T-helper 1 cell treated with Interleukin-12 subunit alpha and Interleukin-12 subunit beta and Interleukin-4 antibody, amounts not matched to agents 30 μg/mL and 1 μg/mL, for 36 hours (primary cell): ENCODE data around the gene PNLIPRP1.

Source experiments
- H3K27ac Mint-ChIP-seq: one replicate; pipeline ENCODE4 v1.8.0; 2021; ENCODE audit warnings: mild to moderate bottlenecking, mixed read lengths
- H3K27me3 Mint-ChIP-seq: one replicate; pipeline ENCODE4 v1.8.0; 2021; ENCODE audit warnings: low read depth, mixed read lengths
- H3K36me3 Mint-ChIP-seq: one replicate; pipeline ENCODE4 v1.8.0; 2021; ENCODE audit warnings: low read depth, mixed read lengths
- H3K4me1 Mint-ChIP-seq: one replicate; pipeline ENCODE4 v1.8.0; 2021; ENCODE audit warnings: low read depth, mixed read lengths
- H3K4me3 Mint-ChIP-seq: one replicate; pipeline ENCODE4 v1.8.0; 2021; ENCODE audit warnings: mild to moderate bottlenecking, moderate library complexity, mixed read lengths
- H3K9me3 Mint-ChIP-seq: one replicate; pipeline ENCODE4 v1.8.0; 2021; ENCODE audit warnings: mixed read lengths

Gene PNLIPRP1

GRCh38 chr10:116612107-116612769, 21.5 kb downstream of the PNLIPRP1 start:
- Mint-ChIP-seq H3K4me1 (no peaks in the 10 kb centered on the region), H3K27me3 (no peaks in the 10 kb centered on the region), H3K36me3 (no peaks in the 10 kb centered on the region), H3K9me3 (no peaks in the 10 kb centered on the region), H3K27ac (no peak overlapping the region), H3K4me3 (no peak overlapping the region)

GRCh38 chr10:116613471-116613870, 22.7 kb downstream of the PNLIPRP1 start:
- Mint-ChIP-seq H3K36me3 (no peaks in the 10 kb centered on the region), H3K9me3 (no peaks in the 10 kb centered on the region), H3K4me1 (no peaks in the 10 kb centered on the region), H3K4me3 (no peak overlapping the region), H3K27ac (no peak overlapping the region), H3K27me3 (no peaks in the 10 kb centered on the region)

- Mint-ChIP-seq H3K27me3 (no peaks in the 10 kb centered on the region), H3K4me1 (no peaks in the 10 kb centered on the region), H3K36me3 (no peaks in the 10 kb centered on the region), H3K4me3 (no peak overlapping the region), H3K9me3 (no peaks in the 10 kb centered on the region), H3K27ac (no peak overlapping the region)
Measured at GRCh38 chr10:116614796-116615195, 24.0 kb downstream of the PNLIPRP1 start.

GRCh38 chr10:116615199-116615776, 24.5 kb downstream of the PNLIPRP1 start:
- Mint-ChIP-seq H3K27ac (no peak overlapping the region), H3K36me3 (no peaks in the 10 kb centered on the region), H3K27me3 (no peaks in the 10 kb centered on the region), H3K9me3 (no peaks in the 10 kb centered on the region), H3K4me3 (no peak overlapping the region), H3K4me1 (no peaks in the 10 kb centered on the region)

- no peak within 1 kb of the TSS for H3K4me3 Mint-ChIP-seq
Measured at GRCh38 chr10:116620423-116621400, 30.0 kb downstream of the PNLIPRP1 start, which contains the start of gene PNLIPRP2. Gene PNLIPRP2, plus strand, starts transcription at chr10:116620953.

GRCh38 chr10:116621476-116621875, 30.7 kb downstream of the PNLIPRP1 start:
- H3K27me3 Mint-ChIP-seq = no peaks in the 10 kb centered on the region

More at GRCh38 chr10:116620423-116621400, 30.0 kb downstream of the PNLIPRP1 start, which contains the start of gene PNLIPRP2:
- H3K27ac Mint-ChIP-seq = no peak within 1 kb of the TSS
- no peaks in the 10 kb centered on the region for H3K27me3 Mint-ChIP-seq
- H3K4me1 Mint-ChIP-seq = no peaks in the 10 kb centered on the region
- H3K9me3 Mint-ChIP-seq = no peaks in the 10 kb centered on the region
- no peaks in the 10 kb centered on the region for H3K36me3 Mint-ChIP-seq

GRCh38 chr10:116621934-116622655, 31.3 kb downstream of the PNLIPRP1 start:
- Mint-ChIP-seq H3K27ac (no peak overlapping the region), H3K27me3 (no peaks in the 10 kb centered on the region), H3K4me3 (no peak overlapping the region), H3K4me1 (no peaks in the 10 kb centered on the region), H3K9me3 (no peaks in the 10 kb centered on the region), H3K36me3 (no peaks in the 10 kb centered on the region)

More at GRCh38 chr10:116621476-116621875, 30.7 kb downstream of the PNLIPRP1 start:
- no peaks in the 10 kb centered on the region for H3K36me3 Mint-ChIP-seq
- H3K27ac Mint-ChIP-seq = no peak overlapping the region
- no peaks in the 10 kb centered on the region for H3K9me3 Mint-ChIP-seq
- H3K4me3 Mint-ChIP-seq = no peak overlapping the region
- H3K4me1 Mint-ChIP-seq = no peaks in the 10 kb centered on the region

GRCh38 chr10:116625845-116626244, 35.1 kb downstream of the PNLIPRP1 start:
- Mint-ChIP-seq H3K4me3 (no peak overlapping the region), H3K27me3 (no peaks in the 10 kb centered on the region), H3K36me3 (no peaks in the 10 kb centered on the region), H3K27ac (no peak overlapping the region), H3K9me3 (no peaks in the 10 kb centered on the region), H3K4me1 (no peaks in the 10 kb centered on the region)

GRCh38 chr10:116626815-116627214, 36.1 kb downstream of the PNLIPRP1 start:
- H3K27ac Mint-ChIP-seq = no peak overlapping the region
- no peak overlapping the region for H3K4me3 Mint-ChIP-seq
- H3K9me3 Mint-ChIP-seq = no peaks in the 10 kb centered on the region
- no peaks in the 10 kb centered on the region for H3K36me3 Mint-ChIP-seq
- no peaks in the 10 kb centered on the region for H3K4me1 Mint-ChIP-seq
- no peaks in the 10 kb centered on the region for H3K27me3 Mint-ChIP-seq

GRCh38 chr10:116627386-116627933, 36.7 kb downstream of the PNLIPRP1 start:
- H3K9me3 Mint-ChIP-seq = no peaks in the 10 kb centered on the region
- no peak overlapping the region for H3K4me3 Mint-ChIP-seq
- no peak overlapping the region for H3K27ac Mint-ChIP-seq
- no peaks in the 10 kb centered on the region for H3K36me3 Mint-ChIP-seq
- no peaks in the 10 kb centered on the region for H3K4me1 Mint-ChIP-seq
- no peaks in the 10 kb centered on the region for H3K27me3 Mint-ChIP-seq

GRCh38 chr10:116629340-116629739, 38.6 kb downstream of the PNLIPRP1 start:
- H3K9me3 Mint-ChIP-seq = no peaks in the 10 kb centered on the region
- no peaks in the 10 kb centered on the region for H3K4me1 Mint-ChIP-seq
- no peaks in the 10 kb centered on the region for H3K36me3 Mint-ChIP-seq
- H3K27me3 Mint-ChIP-seq = no peaks in the 10 kb centered on the region
- H3K27ac Mint-ChIP-seq = no peak overlapping the region
- no peak overlapping the region for H3K4me3 Mint-ChIP-seq

GRCh38 chr10:116630020-116630419, 39.3 kb downstream of the PNLIPRP1 start:
- Mint-ChIP-seq H3K9me3 (no peaks in the 10 kb centered on the region), H3K36me3 (no peaks in the 10 kb centered on the region), H3K4me3 (no peak overlapping the region), H3K4me1 (no peaks in the 10 kb centered on the region), H3K27ac (no peak overlapping the region), H3K27me3 (no peaks in the 10 kb centered on the region)

- H3K4me3 Mint-ChIP-seq = no peak overlapping the region
- H3K9me3 Mint-ChIP-seq = no peaks in the 10 kb centered on the region
- H3K36me3 Mint-ChIP-seq = no peaks in the 10 kb centered on the region
Measured at GRCh38 chr10:116631871-116632295, 41.1 kb downstream of the PNLIPRP1 start.

More at GRCh38 chr10:116631871-116632295, 41.1 kb downstream of the PNLIPRP1 start:
- no peaks in the 10 kb centered on the region for H3K4me1 Mint-ChIP-seq
- no peak overlapping the region for H3K27ac Mint-ChIP-seq
- no peaks in the 10 kb centered on the region for H3K27me3 Mint-ChIP-seq
